ENCODE results near the gene ARHGEF6.

- TF ChIP-seq EZH2 (IDR thresholded peaks at IDR 0.05; ENCODE audit: insufficient read depth, poor library complexity, severe bottlenecking): no peak
- no peak for TF ChIP-seq EZH2phosphoT487 (IDR thresholded peaks at IDR 0.05; ENCODE audit: insufficient read depth, low read depth)
Observed at GRCh38 chrX:136662976-136663375, 117.8 kb downstream of the ARHGEF6 start.
